B cell (primary cell): Measurements from ENCODE around the gene IL17B. TPM values are rescaled to one million over a fixed set of nuclear protein-coding genes. Genes with fewer than 3 reads are reported as not detected.

Source experiments
- ATAC-seq: fragments of 200-7000 bp; cut with Tn5 transposase; one replicate; pipeline ENCODE4 v1.10.0; 2021; ENCODE audit warnings: low read depth, mild to moderate bottlenecking, moderate number of reproducible peaks, moderate library complexity
- CTCF ChIA-PET: fragments of 350-600 bp; sonication (Branson Sonifier 250); formaldehyde crosslinking; loops from one replicate; lab custom pipeline; 2021; ENCODE audit warnings: antibody characterized with exemption, inconsistent platforms; lab: Charles Lee
- POLR2A ChIA-PET: fragments of 350-600 bp; sonication (Branson Sonifier 250); formaldehyde crosslinking; loops from one replicate; lab custom pipeline; 2021; ENCODE audit warnings: antibody characterized with exemption; lab: Charles Lee
- DNase-seq: peaks from one replicate; pipeline ENCODE4 v3.0.0; 2013
- H2AFZ ChIP-seq: 2 replicates; pipeline ENCODE4 v1.6.1; 2012; ENCODE audit warnings: mild to moderate bottlenecking, low read depth, low read length; ENCODE audit not compliant: insufficient read depth, poor library complexity, severe bottlenecking
- H3K27ac ChIP-seq, 2 donors: 1 replicate in 1 of 2; 2 replicates in 1 of 2; pipeline ENCODE4 v1.5.1; 2012 to 2013; ENCODE audit warnings: low read length in 2 of 2, mild to moderate bottlenecking in 2 of 2, moderate library complexity in 1 of 2
- H3K27me3 ChIP-seq, 4 experiments: fragments of 200-600 bp in 1 of 4; sonication (generic) in 1 of 4; replicated peaks in 1 of 4; 1 replicate in 2 of 4; 2 replicates in 2 of 4; pipeline versions ENCODE4 v1.6.1 to v1.7.0; 2013 to 2016; ENCODE audit warnings: low read length in 3 of 4, mild to moderate bottlenecking in 2 of 4, mixed read lengths in 1 of 4, moderate library complexity in 1 of 4; ENCODE audit not compliant: insufficient read depth in 4 of 4, control insufficient read depth in 3 of 4; ENCODE audit errors: control extremely low read depth in 1 of 4
- H3K36me3 ChIP-seq, 2 experiments: replicated peaks in 1 of 2; 1 replicate in 1 of 2; 2 replicates in 1 of 2; pipeline versions ENCODE4 v1.6.1 to v1.7.1; 2013; ENCODE audit warnings: low read length in 1 of 2; ENCODE audit not compliant: insufficient read depth in 2 of 2, control insufficient read depth in 1 of 2; ENCODE audit errors: control extremely low read depth in 1 of 2, extremely low read depth in 1 of 2
- H3K4me1 ChIP-seq, 2 donors: fragments of 200-600 bp in 1 of 2; sonication (generic) in 1 of 2; 1 replicate in 1 of 2; 2 replicates in 1 of 2; pipeline versions ENCODE4 v1.5.1 to v1.6.1; 2013 to 2017; ENCODE audit warnings: low read length in 2 of 2; ENCODE audit not compliant: control insufficient read depth in 2 of 2, insufficient read depth in 2 of 2
- H3K4me2 ChIP-seq: replicated peaks from 2 replicates; pipeline ENCODE3; 2012; ENCODE audit warnings: mild to moderate bottlenecking, low read depth, low read length; ENCODE audit not compliant: poor library complexity, severe bottlenecking
- H3K4me3 ChIP-seq, 5 experiments: fragments of 200-600 bp in 1 of 5; sonication (generic) in 1 of 5; 1 replicate in 3 of 5; 2 replicates in 2 of 5; pipeline versions ENCODE4 v1.5.1 to v1.7.0; 2011 to 2016; ENCODE audit warnings: low read length in 4 of 5, mild to moderate bottlenecking in 4 of 5, low read depth in 2 of 5, control low read depth in 1 of 5, moderate library complexity in 1 of 5; ENCODE audit not compliant: insufficient read depth in 1 of 5; ENCODE audit errors: control extremely low read depth in 1 of 5, extremely low read depth in 1 of 5
- H3K79me2 ChIP-seq: fragments of 200-600 bp; sonication (generic); one replicate; pipeline ENCODE4 v1.6.0; 2016; ENCODE audit warnings: low read length; ENCODE audit not compliant: control insufficient read depth, insufficient read depth
- H3K9ac ChIP-seq: fragments of 200-600 bp; sonication (generic); 2 replicates; pipeline ENCODE4 v1.6.1; 2017; ENCODE audit warnings: mild to moderate bottlenecking, low read length, moderate library complexity
- H3K9me3 ChIP-seq, 3 donors: one replicate each; pipeline versions ENCODE4 v1.6.1 to v1.7.1; 2013; ENCODE audit warnings: low read length in 2 of 3; ENCODE audit not compliant: control insufficient read depth in 2 of 3, insufficient read depth in 1 of 3; ENCODE audit errors: control extremely low read depth in 1 of 3
- H4K20me1 ChIP-seq: 2 replicates; pipeline ENCODE4 v1.6.0; 2012; ENCODE audit warnings: mild to moderate bottlenecking, low read length; ENCODE audit not compliant: insufficient read depth, control insufficient read depth, poor library complexity, severe bottlenecking
- H3K27ac Mint-ChIP-seq: one replicate; pipeline ENCODE4 v1.8.0; 2021; ENCODE audit warnings: mixed read lengths
- H3K27me3 Mint-ChIP-seq: one replicate; pipeline ENCODE4 v1.8.0; 2021; ENCODE audit warnings: mixed read lengths
- H3K4me1 Mint-ChIP-seq: one replicate; pipeline ENCODE4 v1.8.0; 2021; ENCODE audit warnings: mixed read lengths
- H3K4me3 Mint-ChIP-seq: one replicate; pipeline ENCODE4 v1.8.0; 2021; ENCODE audit warnings: mixed read lengths
- H3K9me3 Mint-ChIP-seq: one replicate; pipeline ENCODE4 v1.8.0; 2022; ENCODE audit warnings: mixed read lengths; ENCODE audit not compliant: insufficient read depth
- EZH2 ChIP-seq: IDR thresholded peaks from 2 replicates; pipeline ENCODE4 v1.6.1; 2012; ENCODE audit warnings: borderline replicate concordance, low read depth, mild to moderate bottlenecking, moderate library complexity, low read length; ENCODE audit not compliant: insufficient read depth, poor library complexity, severe bottlenecking
- WGBS: methylation state at CpG from one replicate; pipeline ENCODE4 v1.1.5; 2013; ENCODE audit warnings: missing lambda C conversion rate; ENCODE audit not compliant: insufficient coverage; 5-methylcytosine and 5-hydroxymethylcytosine counted together
- intact Hi-C: fragments of 100-400 bp; cut with micrococcal nuclease; formaldehyde crosslinking; loops from one replicate; pipeline ENCODE4 v1.10.0; 2022
- polyA plus RNA-seq: library from polyadenylated mRNA; depleted of rRNA; stranded (reverse); fragments of >200 nt; gene quantifications from 2 replicates; pipeline ENCODE4 v1.2.3, GENCODE V29; 2012
- total RNA-seq, 2 donors: library from RNA; stranded (reverse); fragments of 120-200 nt in 1 of 2; gene quantifications; 1 replicate in 1 of 2; 2 replicates in 1 of 2; pipeline versions ENCODE4 v1.2.3 to v1.2.4, GENCODE V29; 2013 to 2022
- TF ChIP-seq, protein P1 (sequence below): fragments of 200-600 bp; IDR thresholded peaks from one replicate; pipeline ENCODE4 v1.8.0; 2022; ENCODE audit warnings: antibody characterized with exemption, mild to moderate bottlenecking

Gene IL17B
- total and polyA plus RNA-seq, 2 donors (not counting 1 experiment from before 2014, with no cell fraction given) = not detected

- WGBS = 91% methylated on average over 4 of the region's 6 CpGs
- Mint-ChIP-seq H3K27me3 (peaks cover 12% of the 10 kb centered on the region), H3K9me3 (no peaks in the 10 kb centered on the region), H3K27ac (no peak overlapping the region), H3K4me3 (no peak overlapping the region), H3K4me1 (no peaks in the 10 kb centered on the region)
- H3K36me3 ChIP-seq = no peaks in the 10 kb centered on the region
- no peak overlapping the region for H3K4me2 ChIP-seq
- H3K79me2 ChIP-seq = no peaks in the 10 kb centered on the region
- CTCF ChIA-PET = interaction anchor here (0.8 kb wide), 1 partner anchor 8 kb away, joined by 3 read pairs; no protein-coding TSS in a partner anchor
- no peak overlapping the region for H3K27ac ChIP-seq
- H3K9me3 ChIP-seq = peaks cover 0 to 2% (median 0%) of the 10 kb centered on the region in 3 donors
- no peak overlapping the region for H2AFZ ChIP-seq
- no peak overlapping the region for H3K9ac ChIP-seq
- intact Hi-C loops = no loop called here
- ATAC-seq = no peak
- no peak overlapping the region for H3K4me3 ChIP-seq
- TF ChIP-seq, protein P1, sequence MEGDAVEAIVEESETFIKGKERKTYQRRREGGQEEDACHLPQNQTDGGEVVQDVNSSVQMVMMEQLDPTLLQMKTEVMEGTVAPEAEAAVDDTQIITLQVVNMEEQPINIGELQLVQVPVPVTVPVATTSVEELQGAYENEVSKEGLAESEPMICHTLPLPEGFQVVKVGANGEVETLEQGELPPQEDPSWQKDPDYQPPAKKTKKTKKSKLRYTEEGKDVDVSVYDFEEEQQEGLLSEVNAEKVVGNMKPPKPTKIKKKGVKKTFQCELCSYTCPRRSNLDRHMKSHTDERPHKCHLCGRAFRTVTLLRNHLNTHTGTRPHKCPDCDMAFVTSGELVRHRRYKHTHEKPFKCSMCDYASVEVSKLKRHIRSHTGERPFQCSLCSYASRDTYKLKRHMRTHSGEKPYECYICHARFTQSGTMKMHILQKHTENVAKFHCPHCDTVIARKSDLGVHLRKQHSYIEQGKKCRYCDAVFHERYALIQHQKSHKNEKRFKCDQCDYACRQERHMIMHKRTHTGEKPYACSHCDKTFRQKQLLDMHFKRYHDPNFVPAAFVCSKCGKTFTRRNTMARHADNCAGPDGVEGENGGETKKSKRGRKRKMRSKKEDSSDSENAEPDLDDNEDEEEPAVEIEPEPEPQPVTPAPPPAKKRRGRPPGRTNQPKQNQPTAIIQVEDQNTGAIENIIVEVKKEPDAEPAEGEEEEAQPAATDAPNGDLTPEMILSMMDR = no peak
- no peak for TF ChIP-seq EZH2
- POLR2A ChIA-PET = no interaction called here
- DNase-seq = no peak
- peaks cover 0 to 4% (median 2%) of the 10 kb centered on the region in 4 experiments for H3K27me3 ChIP-seq
- H3K4me1 ChIP-seq = no peaks in the 10 kb centered on the region
- H4K20me1 ChIP-seq = no peaks in the 10 kb centered on the region
Observed at GRCh38 chr5:149409268-149409948, 30.3 kb upstream of the IL17B start.

GRCh38 chr5:149408252-149409099 is 29.4 kb upstream of the IL17B start:
- POLR2A ChIA-PET = no interaction called here
- peaks cover 12% of the 10 kb centered on the region for H3K27me3 Mint-ChIP-seq
- TF ChIP-seq EZH2 = no peak
- TF ChIP-seq, protein P1 = no peak
- CTCF ChIA-PET = no interaction called here
- 92% methylated on average over 11 of the region's 12 CpGs for WGBS
- Histone ChIP-seq H3K4me2 (no peak overlapping the region), H3K4me3 (no peak overlapping the region), H2AFZ (no peak overlapping the region), H3K9me3 (peaks cover 0 to 2% (median 0%) of the 10 kb centered on the region in 3 donors), H3K27ac (no peak overlapping the region), H3K9ac (no peak overlapping the region), H3K4me1 (no peaks in the 10 kb centered on the region), H3K27me3 (peaks cover 0 to 4% (median 2%) of the 10 kb centered on the region in 4 experiments), H3K36me3 (no peaks in the 10 kb centered on the region), H3K79me2 (no peaks in the 10 kb centered on the region), H4K20me1 (no peaks in the 10 kb centered on the region)
- no peak overlapping the region for H3K27ac Mint-ChIP-seq
- no peak for ATAC-seq
- intact Hi-C loops = no loop called here
- H3K4me1 Mint-ChIP-seq = no peaks in the 10 kb centered on the region
- DNase-seq = no peak
- no peaks in the 10 kb centered on the region for H3K9me3 Mint-ChIP-seq
- H3K4me3 Mint-ChIP-seq = no peak overlapping the region
